ENCODE data around the gene EFCC1.
"Not testable (repeated sequence)": the region's sequence is repeated elsewhere in the genome, so short reads cannot be mapped to it uniquely, and the experiment has no call there.

Gene EFCC1

DNA sequence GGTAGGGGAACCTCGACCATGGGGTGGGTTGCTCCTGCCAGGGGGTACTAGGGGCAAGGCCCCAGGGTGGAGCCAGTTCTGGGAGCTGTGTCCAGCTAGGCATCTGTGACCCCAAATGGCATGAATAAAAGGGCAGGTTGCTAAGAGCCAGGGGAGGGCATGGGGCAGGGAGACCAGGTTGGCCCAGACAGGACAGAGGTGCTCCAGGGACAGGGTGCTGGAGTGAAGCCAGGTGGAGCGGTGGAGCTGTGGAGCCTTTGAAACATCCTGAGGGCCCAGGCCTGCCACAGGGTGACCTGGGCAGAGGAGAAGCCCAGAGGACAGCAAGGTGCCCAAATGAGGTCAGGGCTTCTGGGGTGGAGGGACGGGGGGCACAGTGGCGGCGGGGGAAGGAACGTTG lies 87.2 kb downstream of the EFCC1 start:
- peaks cover 11% of the 10 kb centered on the region for H3K36me3 ChIP-seq (ENCODE audit: control insufficient read depth, insufficient read depth, low read length)
- not testable (repeated sequence) for H3K4me1 ChIP-seq (ENCODE audit: control insufficient read depth, insufficient read depth, low read length); H3K9me3 ChIP-seq (ENCODE audit: control insufficient read depth, insufficient read depth, low read depth, low read length); H3K9ac ChIP-seq (ENCODE audit: low read length); H3K4me3 ChIP-seq (ENCODE audit: low read depth, low read length); H3K27ac ChIP-seq (ENCODE audit: low read depth, low read length); H3K27me3 ChIP-seq (ENCODE audit: control insufficient read depth, insufficient read depth, low read length)

All from HUES6 (cell line).